ENCODE measurements around the gene ZRSR2.

The ZRSR2 gene

GRCh38 chrX:15808254-15808653 lies 18.0 kb downstream of the ZRSR2 start:
- peaks cover 27 to 30% of the 10 kb centered on the region in 2 experiments for H3K4me1 ChIP-seq (ENCODE audit: control insufficient read depth in 1 of 2, insufficient read depth in 1 of 2, low read depth in 1 of 2, low read length in 1 of 2)
- peaks cover 11% of the 10 kb centered on the region for H3K36me3 ChIP-seq
- H3K27me3 ChIP-seq, result no peaks in the 10 kb centered on the region
- H3K4me3 ChIP-seq (ENCODE audit: low read depth in 1 of 2, low read length in 1 of 2), result no peak overlapping the region
- TF ChIP-seq CTCF (IDR thresholded peaks at IDR 0.05), result no peak
- no peak overlapping the region for H3K27ac ChIP-seq
- no peaks in the 10 kb centered on the region for H3K9me3 ChIP-seq

GRCh38 chrX:15812192-15812938 lies 22.1 kb downstream of the ZRSR2 start:
- Histone ChIP-seq H3K9me3 (no peaks in the 10 kb centered on the region), H3K4me1 (ENCODE audit: control insufficient read depth in 1 of 2, insufficient read depth in 1 of 2, low read depth in 1 of 2, low read length in 1 of 2) (peaks cover 35 to 44% of the 10 kb centered on the region in 2 experiments), H3K4me3 (ENCODE audit: low read depth in 1 of 2, low read length in 1 of 2) (no peak overlapping the region), H3K36me3 (peaks cover 11% of the 10 kb centered on the region), H3K27ac (peak overlapping the region; percentile 54), H3K27me3 (no peaks in the 10 kb centered on the region)
- TF ChIP-seq CTCF (IDR thresholded peaks at IDR 0.05), result no peak

GRCh38 chrX:15813416-15813815 lies 23.1 kb downstream of the ZRSR2 start:
- Histone ChIP-seq H3K27ac (no peak overlapping the region), H3K4me3 (ENCODE audit: low read depth in 1 of 2, low read length in 1 of 2) (no peak overlapping the region), H3K9me3 (no peaks in the 10 kb centered on the region), H3K4me1 (ENCODE audit: control insufficient read depth in 1 of 2, insufficient read depth in 1 of 2, low read depth in 1 of 2, low read length in 1 of 2) (peaks cover 35 to 47% of the 10 kb centered on the region in 2 experiments), H3K36me3 (peaks cover 11% of the 10 kb centered on the region), H3K27me3 (no peaks in the 10 kb centered on the region)
- no peak for TF ChIP-seq CTCF (IDR thresholded peaks at IDR 0.05)

GRCh38 chrX:15814771-15815365 lies 24.6 kb downstream of the ZRSR2 start:
- no peaks in the 10 kb centered on the region for H3K27me3 ChIP-seq
- peaks cover 8% of the 10 kb centered on the region for H3K36me3 ChIP-seq
- H3K9me3 ChIP-seq, result no peaks in the 10 kb centered on the region
- peaks cover 35 to 47% of the 10 kb centered on the region in 2 experiments for H3K4me1 ChIP-seq (ENCODE audit: control insufficient read depth in 1 of 2, insufficient read depth in 1 of 2, low read depth in 1 of 2, low read length in 1 of 2)
- H3K4me3 ChIP-seq (ENCODE audit: low read depth in 1 of 2, low read length in 1 of 2), result no peak overlapping the region
- H3K27ac ChIP-seq, result peak overlapping the region; percentile 74
- TF ChIP-seq CTCF (IDR thresholded peaks at IDR 0.05), result no peak

GRCh38 chrX:15815779-15816437 lies 25.6 kb downstream of the ZRSR2 start:
- no peaks in the 10 kb centered on the region for H3K27me3 ChIP-seq
- TF ChIP-seq CTCF (IDR thresholded peaks at IDR 0.05), result peak; percentile 56
- H3K36me3 ChIP-seq, result peaks cover 12% of the 10 kb centered on the region
- H3K4me1 ChIP-seq (ENCODE audit: control insufficient read depth in 1 of 2, insufficient read depth in 1 of 2, low read depth in 1 of 2, low read length in 1 of 2), result peaks cover 35 to 47% of the 10 kb centered on the region in 2 experiments
- H3K9me3 ChIP-seq, result no peaks in the 10 kb centered on the region
- no peak overlapping the region for H3K4me3 ChIP-seq (ENCODE audit: low read depth in 1 of 2, low read length in 1 of 2)
- H3K27ac ChIP-seq, result peak overlapping the region; percentile 74
